Suprapubic skin (tissue), 4 donors: ENCODE data around the gene PRSS8. TPM values are rescaled to one million over a fixed set of nuclear protein-coding genes. Genes with fewer than 3 reads are reported as not detected.

ENCODE experiments used
- DNase-seq, 2 donors: peaks; one replicate each; pipeline ENCODE4 v3.0.0-alpha.2; 2019; ENCODE audit warnings: low spot score in 2 of 2
- H3K27ac ChIP-seq: fragments of 200-600 bp; sonication (generic); one replicate; pipeline ENCODE4 v1.5.1; 2019
- H3K27me3 ChIP-seq: fragments of 200-600 bp; sonication (generic); one replicate; pipeline ENCODE4 v1.5.1; 2019
- H3K36me3 ChIP-seq: fragments of 200-600 bp; sonication (generic); one replicate; pipeline ENCODE4 v1.5.1; 2019
- H3K4me1 ChIP-seq: fragments of 200-600 bp; sonication (generic); one replicate; pipeline ENCODE4 v1.5.1; 2019
- H3K4me3 ChIP-seq: fragments of 200-600 bp; sonication (generic); one replicate; pipeline ENCODE4 v1.5.1; 2019; ENCODE audit warnings: mild to moderate bottlenecking
- H3K9me3 ChIP-seq: fragments of 200-600 bp; sonication (generic); one replicate; pipeline ENCODE4 v1.5.1; 2019
- EP300 ChIP-seq: sonication (generic); formaldehyde crosslinking; IDR thresholded peaks from one replicate; pipeline ENCODE4 v1.6.1; 2017; ENCODE audit warnings: antibody characterized with exemption
- POLR2A ChIP-seq, 2 donors: fragments of 450-650 bp; IDR thresholded peaks; one replicate each; pipeline ENCODE4 v1.6.1; 2017; ENCODE audit warnings: antibody characterized with exemption in 2 of 2, mild to moderate bottlenecking in 2 of 2, moderate library complexity in 2 of 2
- POLR2AphosphoS5 ChIP-seq, 3 donors: sonication (generic); formaldehyde crosslinking; IDR thresholded peaks; one replicate each; pipeline ENCODE4 v1.6.1; 2017; ENCODE audit warnings: antibody characterized with exemption in 3 of 3
- WGBS: methylation state at CpG from one replicate; pipeline ENCODE4 v1.1.5; 2018; 5-methylcytosine and 5-hydroxymethylcytosine counted together
- total RNA-seq, 4 donors: library from RNA; depleted of rRNA; stranded (reverse); fragments of >200 nt; gene quantifications; one replicate each; pipeline ENCODE4 v1.1.0, GENCODE V29; 2016
- TF ChIP-seq, protein P1 (sequence below), 2 donors: fragments of 200-600 bp in 1 of 2; fragments of 450-650 bp in 1 of 2; sonication (generic) in 1 of 2; IDR thresholded peaks; one replicate each; pipeline ENCODE4 v1.5.1; 2016 to 2019; ENCODE audit warnings: antibody characterized with exemption in 2 of 2, mild to moderate bottlenecking in 1 of 2, moderate library complexity in 1 of 2

Gene PRSS8
- total RNA-seq, 4 donors from 2014 or later, result 46.3 to 168 (median 140) TPM

DNA sequence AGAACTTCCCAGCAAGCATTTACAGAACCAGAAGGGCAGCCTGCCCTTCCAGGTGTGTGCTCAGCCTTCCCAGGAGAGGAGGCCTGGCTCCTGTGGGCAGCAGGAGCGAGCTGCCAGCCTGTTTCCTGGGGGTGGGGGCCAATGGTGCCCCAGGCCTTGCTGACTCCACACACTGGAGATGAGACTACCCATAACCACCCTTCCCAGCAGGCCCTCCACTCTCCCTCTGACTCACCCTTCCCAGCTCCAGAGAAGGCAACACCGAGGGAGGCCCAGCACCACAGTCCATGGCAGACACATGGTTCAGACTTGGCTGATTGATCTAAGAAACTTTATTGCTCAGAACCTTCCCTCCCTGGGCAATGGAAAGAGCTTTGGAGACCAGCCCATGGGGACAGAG, 45.0 kb downstream of the PRSS8 start:
- Histone ChIP-seq H3K4me1 (peaks cover 26% of the 10 kb centered on the region), H3K36me3 (peaks cover 28% of the 10 kb centered on the region), H3K27me3 (no peaks in the 10 kb centered on the region), H3K4me3 (no peak overlapping the region), H3K9me3 (no peaks in the 10 kb centered on the region), H3K27ac (no peak overlapping the region)
- DNase-seq, result no peak
- TF ChIP-seq, protein P1, sequence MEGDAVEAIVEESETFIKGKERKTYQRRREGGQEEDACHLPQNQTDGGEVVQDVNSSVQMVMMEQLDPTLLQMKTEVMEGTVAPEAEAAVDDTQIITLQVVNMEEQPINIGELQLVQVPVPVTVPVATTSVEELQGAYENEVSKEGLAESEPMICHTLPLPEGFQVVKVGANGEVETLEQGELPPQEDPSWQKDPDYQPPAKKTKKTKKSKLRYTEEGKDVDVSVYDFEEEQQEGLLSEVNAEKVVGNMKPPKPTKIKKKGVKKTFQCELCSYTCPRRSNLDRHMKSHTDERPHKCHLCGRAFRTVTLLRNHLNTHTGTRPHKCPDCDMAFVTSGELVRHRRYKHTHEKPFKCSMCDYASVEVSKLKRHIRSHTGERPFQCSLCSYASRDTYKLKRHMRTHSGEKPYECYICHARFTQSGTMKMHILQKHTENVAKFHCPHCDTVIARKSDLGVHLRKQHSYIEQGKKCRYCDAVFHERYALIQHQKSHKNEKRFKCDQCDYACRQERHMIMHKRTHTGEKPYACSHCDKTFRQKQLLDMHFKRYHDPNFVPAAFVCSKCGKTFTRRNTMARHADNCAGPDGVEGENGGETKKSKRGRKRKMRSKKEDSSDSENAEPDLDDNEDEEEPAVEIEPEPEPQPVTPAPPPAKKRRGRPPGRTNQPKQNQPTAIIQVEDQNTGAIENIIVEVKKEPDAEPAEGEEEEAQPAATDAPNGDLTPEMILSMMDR (IDR thresholded peaks at IDR 0.05), result no peak
- TF ChIP-seq EP300 (no peak), POLR2AphosphoS5 (IDR thresholded peaks at IDR 0.05) (no peak), POLR2A (IDR thresholded peaks at IDR 0.05) (no peak)
- 60% methylated on average over 2 of the region's 2 CpGs for WGBS

DNA sequence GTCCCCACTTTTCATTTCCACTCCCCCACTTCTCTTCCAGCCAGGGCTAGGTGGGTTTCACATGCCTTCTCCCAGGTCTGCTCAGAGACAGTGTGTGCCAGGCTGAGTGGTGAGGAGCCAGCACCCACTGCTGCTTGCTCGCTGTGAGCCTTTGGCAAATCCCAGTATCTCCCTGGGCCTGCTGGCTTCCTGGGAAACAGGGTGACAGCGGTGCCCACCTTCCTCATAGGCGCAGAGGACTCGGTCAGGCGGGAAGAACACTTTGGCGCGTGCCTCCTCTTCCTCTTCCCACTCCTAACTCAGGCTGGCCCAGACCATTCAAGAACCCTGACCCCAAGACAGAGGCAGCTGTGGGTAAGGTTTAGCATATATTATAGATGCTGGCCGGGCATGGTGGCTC, 46.3 kb downstream of the PRSS8 start:
- H3K36me3 ChIP-seq, result peaks cover 39% of the 10 kb centered on the region
- no peak overlapping the region for H3K4me3 ChIP-seq
- no peak overlapping the region for H3K27ac ChIP-seq
- no peaks in the 10 kb centered on the region for H3K9me3 ChIP-seq
- 99% methylated on average over 8 of the region's 8 CpGs for WGBS
- peaks cover 20% of the 10 kb centered on the region for H3K4me1 ChIP-seq
- no peaks in the 10 kb centered on the region for H3K27me3 ChIP-seq
- no peak for TF ChIP-seq POLR2AphosphoS5 (IDR thresholded peaks at IDR 0.05)
- TF ChIP-seq POLR2A (IDR thresholded peaks at IDR 0.05), result no peak
- peak in 1 of 2 donors; percentile 69 for DNase-seq

DNA sequence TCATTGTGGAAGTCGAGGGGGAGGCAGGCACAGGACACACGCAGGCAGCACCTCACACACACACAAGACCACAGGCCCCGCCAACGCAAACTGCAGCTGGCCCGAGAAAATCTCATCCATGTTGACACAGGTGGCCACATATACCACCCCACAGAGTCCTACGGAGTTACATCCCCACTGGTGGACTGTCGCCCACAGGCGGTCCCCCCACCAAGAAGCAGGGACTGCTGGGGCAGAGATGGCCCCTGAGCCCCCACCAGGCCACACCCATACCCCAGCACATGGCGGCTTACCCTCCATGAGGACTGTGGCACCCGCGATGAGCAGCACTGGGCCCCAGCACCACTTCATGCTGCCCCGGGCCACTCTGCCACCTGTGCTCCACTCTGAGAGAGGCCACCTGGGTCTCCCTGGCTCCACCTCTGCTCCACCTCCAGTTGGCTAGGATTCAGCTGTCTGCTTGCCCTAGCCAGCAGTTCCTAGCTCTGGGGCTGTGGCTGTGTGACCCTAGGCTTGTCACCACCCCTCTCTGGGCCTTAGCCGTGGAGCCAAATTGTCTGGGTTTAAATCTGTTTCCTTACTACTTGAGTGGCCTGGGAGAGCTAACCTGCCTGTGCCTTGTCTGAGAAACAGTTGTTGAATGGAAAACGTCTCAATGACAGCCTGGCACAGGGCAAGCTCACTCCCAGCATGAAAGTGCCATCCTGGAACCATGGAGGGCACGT, 46.9 kb downstream of the PRSS8 start, which contains the start of gene PRSS53:
PRSS53 (minus strand) TSS at position 485 of the 725 bp plus-strand sequence; CDS start at position 351, 134 bp downstream.
- WGBS, result 86% methylated on average over 12 of the region's 15 CpGs
- H3K36me3 ChIP-seq, result peaks cover 44% of the 10 kb centered on the region
- DNase-seq, result no peak
- H3K4me1 ChIP-seq, result peaks cover 14% of the 10 kb centered on the region
- no peaks in the 10 kb centered on the region for H3K9me3 ChIP-seq
- no peak within 1 kb of the TSS for H3K27ac ChIP-seq
- no peak within 1 kb of the TSS for H3K4me3 ChIP-seq
- no peaks in the 10 kb centered on the region for H3K27me3 ChIP-seq
- TF ChIP-seq POLR2AphosphoS5 (IDR thresholded peaks at IDR 0.05) (no peak), EP300 (no peak), POLR2A (IDR thresholded peaks at IDR 0.05) (no peak)
- TF ChIP-seq, protein P1 (IDR thresholded peaks at IDR 0.05), result no peak

DNA sequence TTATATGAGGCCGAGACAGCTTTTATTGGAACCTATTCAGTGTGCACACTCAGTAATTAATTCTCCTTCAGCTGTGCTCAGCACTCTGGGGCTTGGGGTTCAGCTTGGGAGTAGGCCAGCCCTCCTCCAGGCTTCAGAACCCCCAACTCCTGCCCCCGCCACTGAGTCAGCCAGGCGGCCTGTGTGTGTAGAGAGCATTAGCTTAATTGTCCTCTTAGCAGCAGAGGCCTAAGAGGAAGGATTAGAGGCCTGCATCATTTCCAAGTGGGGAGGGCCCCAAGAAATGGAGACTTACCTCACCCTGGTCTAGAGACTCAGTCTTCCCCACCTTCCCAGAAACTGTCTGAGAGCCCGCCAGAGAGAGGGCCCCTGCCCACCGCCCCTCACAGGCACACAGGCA, 47.6 kb downstream of the PRSS8 start:
- Histone ChIP-seq H3K27ac (no peak overlapping the region), H3K9me3 (no peaks in the 10 kb centered on the region), H3K36me3 (peaks cover 50% of the 10 kb centered on the region), H3K27me3 (no peaks in the 10 kb centered on the region), H3K4me3 (no peak overlapping the region), H3K4me1 (peaks cover 10% of the 10 kb centered on the region)
- TF ChIP-seq POLR2A (IDR thresholded peaks at IDR 0.05) (no peak), EP300 (no peak), POLR2AphosphoS5 (IDR thresholded peaks at IDR 0.05) (no peak)
- TF ChIP-seq, protein P1 (IDR thresholded peaks at IDR 0.05), result no peak
- DNase-seq, result no peak
- WGBS, result 79% methylated on average over 5 of the region's 5 CpGs

DNA sequence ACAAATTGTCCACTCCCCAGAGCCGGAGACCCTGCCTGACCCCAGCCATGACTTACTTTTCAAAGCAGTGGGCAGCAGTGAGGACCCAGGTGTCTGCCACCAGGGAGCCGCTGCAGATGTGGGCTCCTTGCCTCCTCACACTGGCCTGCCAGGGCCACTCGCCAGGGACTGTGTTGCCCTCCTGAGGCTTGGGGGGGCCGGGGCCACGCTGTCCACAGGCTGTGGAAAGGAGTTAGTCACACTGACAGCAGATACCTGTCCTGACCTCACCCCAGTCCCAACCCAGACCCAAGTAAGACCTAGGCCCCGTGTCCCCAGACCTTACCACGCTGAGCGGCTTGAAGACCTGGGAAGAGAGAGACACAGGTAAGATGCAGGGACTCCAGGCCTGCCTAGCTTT, 48.0 kb downstream of the PRSS8 start:
- Histone ChIP-seq H3K27ac (no peak overlapping the region), H3K36me3 (peaks cover 53% of the 10 kb centered on the region), H3K9me3 (no peaks in the 10 kb centered on the region), H3K27me3 (no peaks in the 10 kb centered on the region), H3K4me3 (no peak overlapping the region), H3K4me1 (peaks cover 11% of the 10 kb centered on the region)
- DNase-seq, result peak in 1 of 2 donors; percentile 64
- TF ChIP-seq POLR2AphosphoS5 (IDR thresholded peaks at IDR 0.05), result no peak
- TF ChIP-seq POLR2A (IDR thresholded peaks at IDR 0.05), result no peak
- TF ChIP-seq, protein P1 (IDR thresholded peaks at IDR 0.05), result no peak
- TF ChIP-seq EP300, result no peak
- WGBS, result 91% methylated on average over 8 of the region's 8 CpGs
